Endothelial cell of umbilical vein (primary cell): ENCODE measurements around the gene UBTD1. TPM values are rescaled to one million over a fixed set of nuclear protein-coding genes. Genes with fewer than 3 reads are reported as not detected.
A peak's percentile ranks its signal among the peaks of the same experiment; 100 is the strongest.

ENCODE experiments used
- BruUV-seq: library from RNA; stranded (reverse); fragments of 400-500 nt; replicated peaks from 2 replicates; lab custom pipeline; 2021; lab: Mats Ljungman, UMichigan
- CTCF ChIA-PET: fragments of 300-600, 350-600 bp; sonication (Branson Sonifier 250); formaldehyde crosslinking; loops from one replicate; lab custom pipeline; 2021; ENCODE audit warnings: antibody characterized with exemption, inconsistent platforms; lab: Charles Lee
- POLR2A ChIA-PET: fragments of 300-600, 350-600 bp; sonication (Branson Sonifier 250); formaldehyde crosslinking; loops from one replicate; lab custom pipeline; 2021; ENCODE audit warnings: antibody characterized with exemption, inconsistent platforms; lab: Charles Lee
- DNase-seq: peaks from one replicate; pipeline ENCODE4 v3.0.0-alpha.2; 2011; ENCODE audit warnings: low read depth, low spot score
- FAIRE-seq: peaks from 2 replicates; lab custom pipeline; 2011; peaks lifted over from hg19 to GRCh38; lab: Jason Lieb, UNC
- H2AFZ ChIP-seq: 2 replicates; pipeline ENCODE4 v1.6.0; 2012; ENCODE audit warnings: low read depth, low read length, control low read depth, inconsistent platforms
- H3K27ac ChIP-seq: 2 replicates; pipeline ENCODE4 v1.5.1; 2011; ENCODE audit warnings: low read depth, mild to moderate bottlenecking, control low read depth, low read length, moderate library complexity; ENCODE audit not compliant: insufficient read depth
- H3K27me3 ChIP-seq, 2 experiments: 2 replicates each; pipeline versions ENCODE4 v1.6.0 to v1.6.1; 2011; ENCODE audit warnings: low read length in 2 of 2, mixed read lengths in 1 of 2; ENCODE audit not compliant: control insufficient read depth in 2 of 2, insufficient read depth in 2 of 2
- H3K36me3 ChIP-seq, 2 experiments: 2 replicates in 1 of 2; 3 replicates in 1 of 2; pipeline ENCODE4 v1.5.1; 2011; ENCODE audit warnings: low read length in 2 of 2, mild to moderate bottlenecking in 1 of 2, moderate library complexity in 1 of 2; ENCODE audit not compliant: control insufficient read depth in 2 of 2, insufficient read depth in 2 of 2; ENCODE audit errors: extremely low read depth in 1 of 2
- H3K4me1 ChIP-seq: 3 replicates; pipeline ENCODE4 v1.5.1; 2011; ENCODE audit warnings: mild to moderate bottlenecking, low read length; ENCODE audit not compliant: control insufficient read depth, insufficient read depth; ENCODE audit errors: extremely low read depth
- H3K4me2 ChIP-seq: 2 replicates; pipeline ENCODE4 v1.6.1; 2011; ENCODE audit warnings: low read length, control low read depth, mixed read lengths; ENCODE audit not compliant: insufficient read depth
- H3K4me3 ChIP-seq, 3 experiments: fragments of 200-600 bp in 1 of 3; sonication (generic), shearing (Covaris generic) in 1 of 3; replicated peaks in 1 of 3; 2 replicates each; pipeline ENCODE4 v1.5.1; 2011 to 2016; ENCODE audit warnings: control low read depth in 3 of 3, low read length in 3 of 3, mild to moderate bottlenecking in 2 of 3, inconsistent platforms in 1 of 3, low read depth in 1 of 3, moderate library complexity in 1 of 3; ENCODE audit not compliant: insufficient read depth in 1 of 3
- H3K79me2 ChIP-seq: 2 replicates; pipeline ENCODE4 v1.6.0; 2012; ENCODE audit warnings: low read length, inconsistent platforms; ENCODE audit not compliant: control insufficient read depth, insufficient read depth
- H3K9ac ChIP-seq: replicated peaks from 2 replicates; pipeline ENCODE3; 2011; ENCODE audit warnings: low read length, control low read depth; ENCODE audit not compliant: insufficient read depth; ENCODE audit errors: extremely low read depth
- H3K9me1 ChIP-seq: replicated peaks from 3 replicates; pipeline ENCODE4 v1.6.0; 2011; ENCODE audit warnings: mild to moderate bottlenecking, low read length; ENCODE audit not compliant: control insufficient read depth, insufficient read depth; ENCODE audit errors: extremely low read depth
- H3K9me3 ChIP-seq: replicated peaks from 2 replicates; pipeline ENCODE4 v1.5.1; 2012; ENCODE audit warnings: low read length, inconsistent platforms; ENCODE audit not compliant: control insufficient read depth, insufficient read depth
- H4K20me1 ChIP-seq: replicated peaks from 2 replicates; pipeline ENCODE3; 2011; ENCODE audit warnings: mild to moderate bottlenecking, low read length; ENCODE audit not compliant: control insufficient read depth, insufficient read depth; ENCODE audit errors: extremely low read depth
- EZH2 ChIP-seq: IDR thresholded peaks from 2 replicates; pipeline ENCODE4 v1.6.1; 2012; ENCODE audit warnings: borderline replicate concordance, low read depth, mild to moderate bottlenecking, moderate library complexity, low read length, inconsistent platforms; ENCODE audit not compliant: severe bottlenecking
- FOS ChIP-seq: IDR thresholded peaks from 2 replicates; pipeline ENCODE4 v1.6.1; 2011; ENCODE audit warnings: mild to moderate bottlenecking, low read length, moderate library complexity, borderline replicate concordance; ENCODE audit not compliant: insufficient read depth
- GATA2 ChIP-seq: IDR thresholded peaks from 2 replicates; pipeline ENCODE4 v1.7.0; 2011; ENCODE audit warnings: low read depth, mild to moderate bottlenecking, moderate library complexity, mixed read lengths, low read length; ENCODE audit not compliant: insufficient read length, insufficient read depth
- JUN ChIP-seq: IDR thresholded peaks from 2 replicates; pipeline ENCODE4 v1.6.1; 2011; ENCODE audit warnings: borderline replicate concordance, low read depth; ENCODE audit not compliant: insufficient read length, insufficient read depth
- MAX ChIP-seq: IDR thresholded peaks from 2 replicates; pipeline ENCODE4 v1.6.1; 2011; ENCODE audit not compliant: insufficient read depth, insufficient read length
- MYC ChIP-seq: IDR thresholded peaks from one replicate; pipeline ENCODE4 v1.6.1; 2011; ENCODE audit warnings: mild to moderate bottlenecking, low read depth, low read length
- POLR2A ChIP-seq: IDR thresholded peaks from 2 replicates; pipeline ENCODE4 v1.6.1; 2012; ENCODE audit warnings: low read depth, mild to moderate bottlenecking, control low read depth, low read length
- POLR2AphosphoS5 ChIP-seq: IDR thresholded peaks from 2 replicates; pipeline ENCODE4 v1.6.1; 2012; ENCODE audit warnings: low read depth, mild to moderate bottlenecking, control low read depth, low read length, moderate library complexity; ENCODE audit not compliant: insufficient read depth
- dilution Hi-C: fragments of 300-500 bp; cut with MboI; formaldehyde crosslinking; loops from one replicate; pipeline ENCODE4 v1.15.0; 2019; ENCODE audit warnings: low sequenced_read_pairs; ENCODE audit not compliant: extremely low pct_ligation_motif_present
- intact Hi-C: fragments of 100-400 bp; cut with micrococcal nuclease; formaldehyde crosslinking; loops from one replicate; pipeline ENCODE4 v1.10.0; 2022
- polyA plus RNA-seq, 4 experiments: library from polyadenylated mRNA; depleted of rRNA in 3 of 4; stranded (reverse) in 3 of 4; unstranded in 1 of 4; fragments of >200 nt; gene quantifications; 2 replicates each; pipeline versions ENCODE4 v1.2.1 to v1.2.3, GENCODE V29; 2011 to 2012; ENCODE audit warnings: missing spikeins in 1 of 4
- total RNA-seq: library from RNA; stranded (reverse); gene quantifications from 2 replicates; pipeline ENCODE4 v1.2.3, GENCODE V29; 2021

Gene UBTD1
- total and polyA plus RNA-seq, 2 donors (not counting 3 experiments of a cell fraction or from before 2014, with no cell fraction given) = 42.6 to 63.7 TPM

- Histone ChIP-seq H3K4me3 (no peak overlapping the region), H2AFZ (no peak overlapping the region), H3K4me2 (no peak overlapping the region), H4K20me1 (no peaks in the 10 kb centered on the region), H3K79me2 (no peaks in the 10 kb centered on the region), H3K27me3 (no peaks in the 10 kb centered on the region), H3K4me1 (peaks cover 3% of the 10 kb centered on the region), H3K36me3 (peaks cover 40 to 67% of the 10 kb centered on the region in 2 experiments), H3K27ac (no peak overlapping the region), H3K9me3 (no peaks in the 10 kb centered on the region), H3K9ac (no peak overlapping the region), H3K9me1 (no peaks in the 10 kb centered on the region)
- intact Hi-C loops (no loop called here), dilution Hi-C loops (no loop called here)
- TF ChIP-seq FOS = no peak
- TF ChIP-seq MAX = no peak
- TF ChIP-seq JUN = no peak
- no peak for TF ChIP-seq EZH2
- no peak for TF ChIP-seq POLR2AphosphoS5
- TF ChIP-seq GATA2 = no peak
- BruUV-seq = no TSS peak
- ChIA-PET CTCF (interaction anchor here (0.9 to 5.8 kb wide), 13 partner anchors 8 to 148 kb away, joined by 3 to 61 read pairs (median 4); partner anchors contain the start of genes ANKRD2 and UBTD1), POLR2A (no interaction called here)
- FAIRE-seq (no peak), DNase-seq (peak; percentile 24)
Observed at GRCh38 chr10:97464226-97464625, 34.5 kb upstream of the UBTD1 start.

GRCh38 chr10:97465982-97466381 is 32.7 kb upstream of the UBTD1 start:
- H4K20me1 ChIP-seq = no peaks in the 10 kb centered on the region
- H3K4me3 ChIP-seq = no peak overlapping the region
- H3K4me1 ChIP-seq = peaks cover 3% of the 10 kb centered on the region
- no peak overlapping the region for H3K9ac ChIP-seq
- ChIA-PET CTCF (interaction anchor here (1.2 to 5.8 kb wide), 7 partner anchors 9 to 146 kb away, joined by 3 to 61 read pairs (median 5); partner anchors contain the start of genes ANKRD2 and UBTD1), POLR2A (interaction anchor here (0.6 kb wide), 1 partner anchor 57 kb away, joined by 7 read pairs; no protein-coding TSS in a partner anchor)
- no TSS peak for BruUV-seq
- H2AFZ ChIP-seq = no peak overlapping the region
- no peak overlapping the region for H3K4me2 ChIP-seq
- no peaks in the 10 kb centered on the region for H3K79me2 ChIP-seq
- intact Hi-C loops = no loop called here
- DNase-seq (no peak), FAIRE-seq (no peak)
- TF ChIP-seq POLR2A = no peak
- no peak for TF ChIP-seq MYC
- TF ChIP-seq FOS = no peak
- TF ChIP-seq GATA2 = no peak
- no peak for TF ChIP-seq MAX
- no peaks in the 10 kb centered on the region for H3K9me3 ChIP-seq
- no peak overlapping the region for H3K27ac ChIP-seq
- no peaks in the 10 kb centered on the region for H3K27me3 ChIP-seq
- H3K36me3 ChIP-seq = peaks cover 38 to 65% of the 10 kb centered on the region in 2 experiments
- dilution Hi-C loops = no loop called here
- H3K9me1 ChIP-seq = no peaks in the 10 kb centered on the region
